ENCODE results near the gene RAB11FIP3.

The RAB11FIP3 gene

GRCh38 chr16:567373-568256, 142.2 kb downstream of the RAB11FIP3 start:
- DNase-seq (ENCODE audit: low read depth), result no peak

GRCh38 chr16:568401-569258, 143.2 kb downstream of the RAB11FIP3 start:
- DNase-seq (ENCODE audit: low read depth), result no peak

GRCh38 chr16:569445-570254, 144.2 kb downstream of the RAB11FIP3 start, which contains the start of gene PIGQ:
PIGQ (plus strand) TSS chr16:569968; CDS start chr16:574075, 4,107 bp downstream.
- DNase-seq (ENCODE audit: low read depth), result no peak
